GM19239 (cell line): ENCODE measurements around the gene SPACA7.

Source experiments
- DNase-seq: peaks from one replicate; pipeline ENCODE4 v3.0.0; 2011; ENCODE audit warnings: low spot score; ENCODE audit not compliant: insufficient read length
- FAIRE-seq: peaks from 2 replicates; lab custom pipeline; 2011; peaks lifted over from hg19 to GRCh38; lab: Jason Lieb, UNC

Gene SPACA7, protein sequence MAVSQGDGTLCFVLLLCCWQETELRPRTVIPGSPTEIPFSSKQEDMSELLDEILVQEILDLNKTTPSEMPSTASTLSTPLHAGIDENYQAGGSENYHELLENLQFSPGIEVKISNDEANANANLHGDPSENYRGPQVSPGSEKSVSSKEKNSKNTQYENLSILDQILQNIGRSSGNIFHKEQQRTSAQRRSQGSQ

DNA sequence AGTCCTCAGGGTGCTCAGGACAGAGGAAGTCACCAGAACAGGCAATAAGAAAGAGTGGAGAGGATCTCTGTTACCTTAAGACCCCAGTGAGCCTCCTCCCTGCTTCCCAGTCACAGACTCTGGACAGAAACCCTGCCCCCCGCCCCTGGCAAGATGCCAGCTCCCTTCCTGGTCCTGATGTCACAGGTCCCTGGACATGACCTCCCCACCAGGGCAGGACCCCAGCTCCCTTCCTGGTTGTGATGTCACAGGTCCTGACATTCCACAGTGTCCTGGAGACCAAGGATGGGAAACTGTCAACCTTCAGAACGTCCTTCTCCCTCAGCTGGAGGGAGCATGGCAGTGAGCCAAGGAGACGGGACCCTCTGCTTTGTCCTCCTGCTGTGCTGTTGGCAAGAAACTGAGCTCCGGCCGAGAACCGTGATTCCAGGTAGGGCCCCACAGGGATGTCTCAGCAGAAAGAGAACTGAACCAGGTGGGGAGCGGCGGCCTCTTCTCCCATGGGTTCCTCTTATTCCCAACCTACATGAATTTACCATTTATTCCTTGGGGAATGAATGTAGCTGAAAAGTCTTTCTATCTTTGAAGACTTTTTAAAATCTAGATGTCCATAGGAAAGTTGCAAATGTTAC is at the start of gene SPACA7:
Gene SPACA7, plus strand, starts transcription at position 306 of the 632 bp plus-strand sequence. Its CDS starts 31 bp downstream, at position 337.
- FAIRE-seq, result no peak
- DNase-seq, result no peak

DNA sequence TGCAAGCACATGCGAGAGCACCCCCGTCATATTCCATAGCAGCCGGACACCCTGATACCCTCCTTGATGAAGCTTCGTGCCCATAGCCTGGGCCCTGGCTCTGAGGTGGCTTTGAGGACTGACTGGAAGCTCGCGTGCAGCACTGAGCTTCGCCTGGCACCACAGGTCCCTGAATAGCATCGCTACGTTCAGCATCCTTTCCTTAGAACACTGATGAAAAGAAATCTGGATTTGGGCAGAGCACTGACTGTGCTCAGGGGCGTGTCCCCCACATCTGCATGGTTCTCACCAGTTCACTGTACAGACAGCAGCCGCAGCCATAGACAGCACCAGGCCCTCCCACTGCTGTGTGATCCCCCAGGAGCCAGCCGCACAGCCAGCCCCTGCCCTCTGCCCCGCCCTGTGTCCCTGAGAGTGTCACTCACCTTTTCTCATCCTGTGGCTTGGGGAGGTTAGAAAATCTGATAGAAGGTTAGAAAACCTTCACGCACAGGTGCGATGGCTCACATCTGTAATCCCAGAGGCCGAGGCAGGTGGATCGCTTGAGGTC is 49.3 kb upstream of the SPACA7 start:
- FAIRE-seq, result no peak
- no peak for DNase-seq

DNA sequence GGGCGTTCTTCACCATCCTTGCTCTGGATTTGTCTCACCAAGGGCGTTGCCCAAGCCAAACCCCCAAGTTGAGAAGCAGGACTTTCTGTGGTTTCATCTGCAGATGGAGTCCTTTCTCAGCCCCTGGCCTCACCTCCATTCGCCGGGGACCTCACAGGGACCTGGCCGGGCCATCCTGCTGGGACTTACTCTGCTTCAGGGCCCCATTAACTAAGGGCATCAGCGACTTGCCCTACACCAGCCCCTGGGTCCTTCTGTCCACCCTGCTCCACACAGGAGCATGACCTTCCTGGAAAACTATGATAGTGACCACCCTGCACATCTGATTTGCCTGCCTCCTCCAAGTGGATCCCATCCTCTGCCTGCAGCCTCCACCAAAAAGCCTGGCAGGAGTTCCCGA is 47.2 kb upstream of the SPACA7 start:
- DNase-seq, result no peak
- FAIRE-seq, result no peak

DNA sequence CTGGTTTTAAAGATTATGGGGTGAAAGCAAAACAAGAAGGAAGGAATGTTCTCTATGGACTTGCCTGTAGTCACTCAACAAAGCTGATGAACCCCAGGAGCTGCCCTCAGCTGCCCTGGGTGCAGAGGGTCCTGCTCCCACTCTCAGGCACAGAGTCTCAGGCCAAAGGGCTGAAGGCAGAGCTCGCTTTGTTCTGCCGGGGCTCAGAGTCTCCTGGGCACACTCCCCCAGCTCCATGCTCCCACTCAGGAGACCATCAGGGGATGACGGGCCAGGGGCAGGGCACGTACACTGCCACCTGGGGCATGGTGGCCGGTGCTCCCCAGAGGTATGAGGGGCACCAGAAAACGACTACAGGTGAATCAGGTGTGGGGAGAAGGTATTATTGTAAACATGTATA is 46.8 kb upstream of the SPACA7 start:
- FAIRE-seq (no peak), DNase-seq (no peak)

DNA sequence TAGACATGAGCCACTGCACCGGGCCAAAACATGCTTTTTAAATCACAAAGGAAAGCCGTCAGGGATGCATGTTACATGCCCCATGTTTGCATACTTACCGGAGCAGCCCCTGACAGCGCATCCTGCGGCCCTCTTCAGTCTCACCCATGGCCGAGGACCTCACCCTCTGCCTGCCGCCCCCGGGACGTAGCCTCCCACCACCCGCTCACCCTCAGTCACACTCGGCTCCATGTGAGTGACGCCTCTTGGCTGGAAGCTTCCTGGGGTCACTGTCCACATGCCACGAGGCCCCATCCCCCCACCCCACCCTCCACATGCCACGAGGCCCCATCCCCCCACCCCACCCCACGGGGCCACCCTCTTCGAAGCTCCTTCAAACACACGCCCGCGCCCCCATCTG is 46.1 kb upstream of the SPACA7 start:
- no peak for FAIRE-seq

DNA sequence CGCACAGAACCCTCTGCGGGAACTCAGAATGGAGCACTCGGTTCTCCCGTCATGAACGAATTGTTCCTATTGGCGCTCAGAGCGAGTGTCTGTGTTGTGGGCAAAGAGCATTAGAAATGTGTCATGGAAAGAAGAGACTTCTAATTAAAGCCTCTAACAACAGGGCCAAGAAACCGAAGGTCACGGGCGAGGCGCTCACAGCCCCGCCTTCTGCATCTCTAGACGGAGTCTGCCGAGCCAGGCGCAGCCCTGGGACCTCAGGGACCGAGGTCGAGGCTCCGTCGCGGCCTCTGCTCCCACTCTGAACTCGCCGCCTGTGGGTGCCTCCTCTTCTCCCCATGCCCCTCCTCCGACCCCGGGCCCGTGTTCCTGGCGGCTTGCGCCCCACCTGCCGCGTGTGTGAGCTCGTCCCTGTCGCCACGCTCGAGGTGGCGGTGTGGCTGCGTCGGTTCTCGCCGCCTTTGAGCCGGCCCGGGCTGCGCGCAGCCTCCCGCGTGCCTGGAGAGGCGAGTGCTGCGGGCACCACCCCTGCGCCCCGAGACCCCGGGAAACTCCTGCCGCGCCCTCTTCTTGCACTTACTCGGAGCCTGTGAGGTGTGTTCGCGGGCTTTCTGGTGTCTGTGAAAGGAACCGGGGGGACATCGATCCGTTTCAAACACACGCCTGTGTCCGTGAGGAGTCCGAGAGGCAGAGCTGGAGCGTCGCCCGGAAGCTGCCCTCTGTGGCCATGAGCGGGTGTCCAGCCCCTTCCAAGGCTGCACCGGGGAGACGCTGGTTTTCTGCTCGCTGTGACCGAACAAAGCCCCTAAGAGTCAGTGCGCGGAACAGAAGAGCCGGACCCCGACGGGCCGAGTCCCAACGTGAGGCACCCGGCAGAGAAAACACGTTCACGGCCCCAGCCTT is 45.4 kb upstream of the SPACA7 start:
- no peak for DNase-seq
- no peak for FAIRE-seq

More for the DNA sequence above, 46.1 kb upstream of the SPACA7 start:
- DNase-seq, result no peak

DNA sequence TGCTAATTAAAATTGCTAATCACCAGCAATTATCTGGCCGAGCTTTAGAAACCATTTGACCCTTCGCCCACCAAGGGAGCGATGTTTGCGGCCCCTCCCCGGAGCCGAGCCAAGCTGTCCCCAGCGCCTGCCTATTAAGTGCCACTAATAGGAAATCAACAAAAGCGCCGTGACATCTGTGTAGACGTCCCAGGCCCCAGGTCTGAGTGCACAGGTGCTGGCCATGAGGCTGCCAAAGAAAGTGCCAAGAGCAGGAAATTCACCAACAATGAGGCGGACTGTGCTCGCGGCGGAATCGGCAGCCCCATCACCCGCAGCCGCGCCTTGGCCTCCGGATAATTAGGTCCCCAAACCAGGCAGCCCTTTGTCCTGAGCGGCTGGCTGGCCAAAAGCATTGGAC is 44.5 kb upstream of the SPACA7 start:
- no peak for DNase-seq
- FAIRE-seq, result no peak

DNA sequence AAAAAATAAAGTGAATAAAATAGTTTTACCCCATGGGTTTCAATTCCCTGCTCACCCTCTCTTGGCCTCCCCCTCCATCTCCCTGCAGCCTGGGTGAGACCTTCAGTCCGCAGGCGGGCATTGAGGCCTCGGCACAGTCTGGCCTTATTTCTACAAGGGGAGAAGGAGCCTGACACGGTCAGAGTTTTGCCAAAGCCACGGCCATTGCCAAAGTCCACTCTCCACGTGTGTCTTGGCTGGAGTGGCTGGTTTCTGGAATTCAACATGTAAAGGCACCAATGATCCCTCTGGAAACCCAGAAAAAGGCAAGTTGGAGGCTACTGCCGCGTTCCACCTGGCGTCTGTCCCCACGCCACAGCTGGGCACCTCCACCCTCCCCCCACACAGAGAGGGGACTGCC is 43.4 kb upstream of the SPACA7 start:
- FAIRE-seq (no peak), DNase-seq (no peak)

DNA sequence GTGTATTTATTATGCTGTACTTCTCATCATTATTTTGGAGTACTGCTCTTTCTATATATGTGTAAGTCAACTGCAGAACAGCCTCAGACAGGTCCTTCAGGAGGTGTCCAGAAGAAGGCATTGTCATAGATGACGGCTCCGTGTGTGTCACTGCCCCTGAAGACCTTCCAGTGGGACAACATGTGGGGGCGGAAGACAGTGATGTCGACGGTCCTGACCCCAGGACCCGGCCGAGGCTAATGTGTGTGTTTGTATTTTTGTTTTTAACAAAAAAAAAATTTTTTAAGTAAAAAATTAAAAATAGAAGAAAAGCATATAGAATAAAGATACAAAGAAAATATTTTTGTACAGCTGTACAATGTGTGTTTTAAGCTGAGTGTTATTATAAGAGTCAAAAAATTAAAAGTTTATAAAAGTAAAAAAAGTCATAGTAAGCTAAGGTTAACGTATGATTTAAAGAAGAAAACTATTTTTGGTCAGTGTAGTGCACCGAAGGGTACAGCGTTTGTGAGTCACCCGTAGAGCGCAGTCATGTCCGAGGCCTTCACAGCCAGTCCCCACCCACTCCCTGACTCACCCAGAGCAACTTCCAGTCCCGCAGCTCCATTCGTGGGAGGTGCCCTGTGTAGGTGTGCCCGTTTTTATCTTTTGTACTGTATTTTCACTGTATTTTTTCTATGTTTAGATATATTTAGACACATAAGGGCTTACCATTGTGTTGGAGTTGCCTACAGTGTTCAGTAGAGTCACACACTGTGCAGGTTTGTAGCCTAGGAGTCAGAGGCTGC is 42.2 kb upstream of the SPACA7 start:
- FAIRE-seq (no peak), DNase-seq (no peak)

DNA sequence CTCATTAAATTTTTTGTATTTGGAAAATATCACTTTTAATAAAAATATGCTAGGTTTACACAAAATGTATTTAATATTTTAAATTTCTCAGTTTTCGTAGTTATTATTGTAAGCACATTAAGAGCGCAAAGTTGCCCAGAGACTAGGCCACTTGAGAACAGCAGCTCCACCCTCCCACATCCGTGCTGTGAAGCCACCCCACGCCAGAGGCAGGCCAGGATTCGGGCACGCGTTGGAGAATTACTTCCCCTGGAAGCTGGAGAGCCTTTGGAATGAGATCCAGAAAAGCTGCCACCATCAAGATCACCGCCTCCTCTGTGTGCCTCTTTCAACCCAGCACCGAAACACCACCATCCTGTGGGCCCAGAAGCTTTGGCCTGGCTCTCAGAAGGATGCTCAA is 41.0 kb upstream of the SPACA7 start:
- DNase-seq (no peak), FAIRE-seq (no peak)

DNA sequence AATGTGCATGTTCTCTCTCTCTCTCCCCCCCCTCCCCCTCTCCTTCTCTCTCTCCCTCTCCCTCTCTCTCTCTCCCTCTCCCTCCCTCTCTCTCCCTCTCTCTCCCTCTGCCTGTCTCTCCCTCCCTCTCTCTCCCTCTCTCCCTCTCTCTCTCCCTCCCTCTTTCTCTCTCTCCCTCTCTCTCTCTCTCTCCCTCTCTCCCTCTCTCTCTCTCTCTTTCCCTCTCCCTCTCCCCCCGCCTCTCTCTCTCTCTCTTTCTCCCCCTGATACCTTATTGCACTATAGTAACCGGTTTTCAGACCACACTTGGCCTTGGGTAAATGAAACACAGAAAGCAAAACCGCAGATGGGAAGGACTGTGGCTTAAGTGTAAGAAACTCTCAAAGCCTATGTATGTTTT is 34.7 kb upstream of the SPACA7 start:
- FAIRE-seq, result no peak
- no peak for DNase-seq

DNA sequence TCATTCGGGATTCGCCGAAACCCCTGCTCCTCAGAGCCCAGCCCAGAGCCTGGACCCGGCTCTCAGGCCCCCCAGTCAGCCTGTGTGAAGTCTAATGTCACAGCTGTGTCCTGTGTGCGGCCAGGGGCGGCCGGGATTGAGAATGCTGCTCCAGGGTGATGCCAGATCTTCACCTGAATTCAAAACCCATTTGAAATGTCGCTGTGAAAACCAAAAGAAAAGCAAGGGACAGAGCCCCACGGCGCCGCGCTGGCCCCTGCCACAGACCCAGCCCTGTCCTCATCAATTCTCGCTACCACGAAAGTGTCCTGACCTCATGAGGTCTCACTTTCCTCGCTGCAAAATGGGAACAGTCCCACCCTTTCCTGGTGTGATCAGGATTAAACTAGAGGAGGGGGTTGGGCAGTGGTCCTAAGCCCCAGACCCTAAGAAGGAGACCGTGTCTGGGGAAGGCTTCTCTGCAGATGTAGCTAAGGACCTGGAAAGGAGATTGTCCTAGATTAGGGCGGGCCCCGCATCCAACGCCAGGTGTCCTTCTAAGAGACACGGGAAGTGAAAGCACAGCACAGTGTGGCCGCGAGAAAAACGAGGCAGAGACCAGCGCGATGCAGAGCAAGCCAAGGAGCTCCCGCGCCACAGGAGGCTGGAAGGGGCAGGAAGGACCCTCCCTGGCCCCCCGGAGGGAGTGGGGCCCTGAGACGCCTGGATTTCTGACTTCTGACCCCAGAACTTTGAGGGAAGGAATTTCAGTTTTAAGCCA is 34.0 kb upstream of the SPACA7 start:
- no peak for FAIRE-seq

DNA sequence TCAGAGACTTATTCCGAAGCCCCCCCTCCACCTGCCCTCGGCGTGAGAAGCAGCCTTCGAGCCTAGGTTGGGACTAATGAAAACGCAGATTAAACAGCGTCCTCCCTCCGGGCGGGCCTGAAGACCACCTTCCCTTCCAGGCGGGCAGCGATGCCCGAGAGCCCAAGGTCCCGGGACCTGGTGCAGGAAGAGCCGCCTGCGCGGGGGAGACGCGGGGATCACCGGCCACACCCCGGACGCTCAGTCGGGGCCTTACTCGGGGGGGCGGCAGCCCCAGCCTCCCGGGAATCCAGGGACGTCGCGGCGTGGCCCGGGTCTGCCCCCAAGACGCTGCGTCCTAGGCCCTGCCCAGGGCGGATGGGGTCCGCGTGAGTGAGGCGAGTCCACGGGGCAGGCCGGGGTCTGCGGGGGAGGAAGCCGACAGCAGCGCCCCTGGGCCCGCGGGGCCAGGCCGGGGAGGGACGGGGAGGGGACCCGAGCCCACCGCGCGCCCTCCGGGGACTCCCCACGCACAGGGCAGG is 33.3 kb upstream of the SPACA7 start:
- FAIRE-seq, result no peak
- no peak for DNase-seq

More for the DNA sequence above, 34.0 kb upstream of the SPACA7 start:
- no peak for DNase-seq

DNA sequence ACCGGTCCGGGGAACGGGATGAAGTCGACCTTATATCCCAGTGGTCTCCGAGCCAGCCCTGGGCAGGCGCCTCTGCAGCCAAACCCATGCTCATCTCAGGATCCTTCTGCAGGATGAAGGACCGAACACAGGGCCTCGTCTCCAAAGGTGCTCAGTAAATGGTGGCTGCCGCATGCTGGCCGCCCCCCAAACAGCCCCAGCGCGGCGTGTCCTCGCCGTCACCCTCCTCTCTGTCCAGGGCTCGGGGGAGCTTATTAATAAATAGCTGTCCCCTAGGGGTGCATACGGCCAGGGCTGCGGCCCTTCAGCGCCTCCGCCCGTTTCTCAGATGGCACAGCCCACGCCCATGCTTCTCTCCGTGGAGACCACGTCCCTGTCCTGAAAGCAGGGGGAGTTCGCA is 32.6 kb upstream of the SPACA7 start:
- DNase-seq, result no peak
- no peak for FAIRE-seq

DNA sequence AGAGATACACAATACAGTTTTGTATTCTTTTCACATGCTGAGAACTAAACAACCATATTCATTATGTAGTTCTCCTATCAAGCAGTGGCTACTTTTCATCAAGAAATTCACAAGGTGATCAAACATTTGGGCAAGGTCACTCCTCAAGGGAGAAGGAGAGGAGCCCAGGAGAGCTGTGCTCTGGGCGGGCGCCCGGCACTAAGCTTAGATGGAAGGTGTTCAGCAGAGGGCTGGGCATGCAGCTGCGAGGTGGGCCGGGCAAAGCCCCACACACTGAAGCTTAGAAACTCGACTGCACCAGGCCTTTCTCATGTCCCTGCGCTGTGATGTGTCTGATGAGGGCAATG is 30.4 kb upstream of the SPACA7 start:
- no peak for DNase-seq

DNA sequence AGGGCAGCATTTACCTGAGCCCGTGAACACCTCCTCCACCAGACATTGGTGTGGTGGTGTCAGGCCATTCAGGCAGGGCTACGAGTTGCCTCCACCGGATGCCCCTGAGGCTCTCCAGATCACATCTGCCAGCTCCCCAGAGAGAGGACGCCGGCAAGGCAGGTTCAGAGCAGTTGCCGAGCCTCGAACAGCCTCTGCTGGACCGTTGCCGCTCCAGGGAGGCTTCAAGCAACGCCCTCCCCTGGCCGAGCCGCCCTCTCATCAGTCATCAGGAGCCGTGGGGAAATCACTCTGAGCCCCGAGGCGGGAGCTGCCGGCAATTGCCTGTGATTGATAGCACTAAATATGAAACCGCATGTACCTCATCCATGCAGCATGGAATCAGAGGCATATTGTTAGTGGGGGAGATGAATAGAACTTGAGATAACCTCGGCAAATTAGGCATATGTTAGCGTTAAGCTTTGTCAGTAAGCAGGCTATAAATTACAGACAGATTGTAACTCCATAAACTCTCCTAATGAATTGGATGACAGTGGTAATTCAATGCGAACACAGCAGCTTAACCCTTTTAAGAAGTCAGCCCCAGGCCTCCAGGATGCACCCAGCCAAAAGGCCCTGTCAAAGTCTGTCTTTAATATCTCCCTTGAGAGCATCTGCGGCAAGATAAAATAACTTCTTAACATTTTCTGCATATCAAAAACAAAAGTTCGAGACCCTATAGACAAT is 29.8 kb upstream of the SPACA7 start:
- no peak for DNase-seq
- no peak for FAIRE-seq

More for the DNA sequence above, 30.4 kb upstream of the SPACA7 start:
- FAIRE-seq, result no peak

DNA sequence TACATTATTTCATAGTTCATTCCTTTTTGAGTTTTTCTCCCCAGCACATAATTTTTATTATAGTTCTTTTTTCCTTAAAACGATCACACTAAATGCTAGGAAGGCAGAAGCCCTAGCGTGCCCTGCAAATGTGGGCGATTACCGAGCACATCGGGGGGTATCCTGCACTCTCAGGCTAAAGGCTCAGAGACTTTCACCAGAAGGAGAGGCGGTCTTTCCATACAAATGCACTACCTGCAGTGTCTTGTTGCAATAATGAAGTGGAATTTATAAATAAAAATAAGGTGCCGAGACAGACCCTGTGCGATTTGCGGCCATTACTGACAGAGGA is 29.3 kb upstream of the SPACA7 start:
- DNase-seq, result no peak
- FAIRE-seq, result no peak

DNA sequence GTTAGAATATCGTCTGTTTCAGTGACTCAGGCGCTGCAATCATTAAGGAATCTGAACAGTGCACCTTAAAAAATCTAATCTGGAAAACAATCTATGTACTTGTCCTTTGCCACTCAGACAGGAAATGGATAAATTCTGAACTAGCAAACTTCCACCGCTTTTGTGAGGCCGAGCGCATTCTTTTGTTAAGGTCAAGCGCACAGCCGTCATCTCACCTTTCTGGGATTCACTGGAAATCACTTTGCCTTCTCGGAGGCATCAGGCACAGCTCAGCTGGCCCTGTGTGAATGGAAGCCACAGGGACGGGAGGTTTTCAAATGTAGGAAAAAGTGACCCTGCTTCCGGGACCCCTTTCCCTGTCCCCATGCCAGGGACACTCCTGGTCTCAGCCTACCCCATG is 28.2 kb upstream of the SPACA7 start:
- no peak for FAIRE-seq
- no peak for DNase-seq
